Neural progenitor cell (in vitro differentiated cells): ENCODE measurements around the gene MED25. TPM values are rescaled to one million over a fixed set of nuclear protein-coding genes. Genes with fewer than 3 reads are reported as not detected.

Experiments used
- DNase-seq: peaks from one replicate; pipeline ENCODE4 v3.0.0-alpha.2; 2016; ENCODE audit warnings: low spot score
- H2AFZ ChIP-seq: fragments of 200-600 bp; sonication (generic); replicated peaks from 2 replicates; pipeline ENCODE4 v1.6.1; 2016; ENCODE audit warnings: antibody characterized with exemption
- H3F3A ChIP-seq: fragments of 200-600 bp; sonication (generic); 2 replicates; pipeline ENCODE4 v1.6.1; 2016; ENCODE audit warnings: antibody characterized with exemption, low read depth
- H3K27ac ChIP-seq: fragments of 200-600 bp; sonication (generic); 2 replicates; pipeline ENCODE4 v1.5.1; 2016; ENCODE audit warnings: mild to moderate bottlenecking
- H3K27me3 ChIP-seq: fragments of 200-600 bp; sonication (generic); 2 replicates; pipeline ENCODE4 v1.6.1; 2016; ENCODE audit warnings: mild to moderate bottlenecking, moderate library complexity
- H3K36me3 ChIP-seq: fragments of 200-600 bp; sonication (generic); 2 replicates; pipeline ENCODE4 v1.5.1; 2016
- H3K4me1 ChIP-seq: fragments of 200-600 bp; sonication (generic); 2 replicates; pipeline ENCODE4 v1.6.1; 2016; ENCODE audit warnings: mixed run types
- H3K4me2 ChIP-seq: fragments of 200-600 bp; sonication (generic); 2 replicates; pipeline ENCODE4 v1.6.1; 2016
- H3K4me3 ChIP-seq: fragments of 200-600 bp; sonication (generic); 2 replicates; pipeline ENCODE4 v1.5.1; 2016
- H3K79me2 ChIP-seq: fragments of 200-600 bp; sonication (generic); 2 replicates; pipeline ENCODE4 v1.6.1; 2016; ENCODE audit warnings: low read depth
- H3K9ac ChIP-seq: fragments of 200-600 bp; sonication (generic); 2 replicates; pipeline ENCODE4 v1.6.1; 2016
- H3K9me3 ChIP-seq: fragments of 200-600 bp; sonication (generic); 2 replicates; pipeline ENCODE4 v1.5.1; 2016; ENCODE audit warnings: low read depth
- H4K20me1 ChIP-seq: fragments of 200-600 bp; sonication (generic); 2 replicates; pipeline ENCODE4 v1.6.1; 2016; ENCODE audit warnings: low read depth
- H3K27ac Mint-ChIP-seq: 3 replicates; pipeline ENCODE4 v1.8.0; 2021; ENCODE audit warnings: mixed read lengths
- H3K27me3 Mint-ChIP-seq: 2 replicates; pipeline ENCODE4 v1.8.0; 2022; ENCODE audit warnings: low read depth, mild to moderate bottlenecking, inconsistent platforms, moderate library complexity, mixed read lengths; ENCODE audit not compliant: insufficient read depth
- H3K36me3 Mint-ChIP-seq: 3 replicates; pipeline ENCODE4 v1.8.0; 2021; ENCODE audit warnings: mixed read lengths
- H3K4me1 Mint-ChIP-seq: 3 replicates; pipeline ENCODE4 v1.8.0; 2021; ENCODE audit warnings: mixed read lengths
- H3K4me3 Mint-ChIP-seq: 3 replicates; pipeline ENCODE4 v1.8.0; 2021; ENCODE audit warnings: mild to moderate bottlenecking, moderate library complexity, mixed read lengths
- H3K9me3 Mint-ChIP-seq: 3 replicates; pipeline ENCODE4 v1.8.0; 2020; ENCODE audit warnings: mixed read lengths
- EZH2 ChIP-seq: fragments of 200-600 bp; sonication (generic); IDR thresholded peaks from 2 replicates; pipeline ENCODE4 v1.6.1; 2017; ENCODE audit warnings: antibody characterized with exemption, mild to moderate bottlenecking, moderate library complexity
- EZH2phosphoT487 ChIP-seq: fragments of 200-600 bp; sonication (generic); IDR thresholded peaks from 2 replicates; pipeline ENCODE4 v1.6.1; 2017; ENCODE audit warnings: antibody characterized with exemption
- microRNA-seq: library from miRNA; unstranded; fragments of <30 nt; microRNA quantifications from one replicate; pipeline ENCODE4, GENCODE V29; 2016
- small RNA-seq: library from RNA; depleted of rRNA; stranded (forward); fragments of <200 nt; gene quantifications from one replicate; pipeline ENCODE3, GENCODE V24; 2015
- total RNA-seq: library from RNA; depleted of rRNA; stranded (reverse); fragments of >200 nt; gene quantifications from 2 replicates; pipeline ENCODE4 v1.2.3, GENCODE V29; 2015; ENCODE audit warnings: low replicate concordance
- TF ChIP-seq, protein P1 (sequence below): fragments of 200-600 bp; sonication (generic); IDR thresholded peaks from 2 replicates; pipeline ENCODE4 v1.5.1; 2017; ENCODE audit warnings: antibody characterized with exemption, mild to moderate bottlenecking

Gene MED25
- total RNA-seq, 1 donor from 2014 or later = 44.9 TPM

DNA sequence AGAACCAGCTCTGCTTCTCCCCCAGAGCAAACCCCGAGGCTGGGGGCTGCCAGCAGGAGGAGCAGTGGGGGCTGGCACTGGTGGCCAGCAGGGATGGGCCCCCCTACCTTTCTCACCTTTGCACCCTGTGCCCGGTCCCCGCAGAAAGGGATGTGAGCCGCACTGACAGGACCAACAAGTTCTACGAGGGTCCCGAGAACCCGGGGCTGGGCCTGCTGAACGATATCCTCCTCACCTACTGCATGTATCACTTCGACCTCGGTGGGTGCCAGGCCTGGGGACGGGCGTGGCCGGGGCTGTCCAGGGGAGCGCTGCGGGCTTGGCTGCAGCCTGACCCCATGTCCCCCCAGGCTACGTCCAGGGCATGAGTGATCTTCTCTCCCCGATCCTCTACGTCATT, 66.0 kb downstream of the MED25 start:
- peaks cover 10% of the 10 kb centered on the region for H4K20me1 ChIP-seq
- H3K9ac ChIP-seq = no peak overlapping the region
- no peaks in the 10 kb centered on the region for H3K4me1 ChIP-seq
- DNase-seq = no peak
- no peak overlapping the region for H3K27ac Mint-ChIP-seq
- peaks cover 4% of the 10 kb centered on the region for H3K36me3 ChIP-seq
- no peak overlapping the region for H3K4me2 ChIP-seq
- H3K4me3 Mint-ChIP-seq = no peak overlapping the region
- no peaks in the 10 kb centered on the region for H3F3A ChIP-seq
- peaks cover 3% of the 10 kb centered on the region for H3K27me3 Mint-ChIP-seq
- peaks cover 4% of the 10 kb centered on the region for H3K79me2 ChIP-seq
- peaks cover 4% of the 10 kb centered on the region for H3K4me1 Mint-ChIP-seq
- H3K27me3 ChIP-seq = peaks cover 3% of the 10 kb centered on the region
- H3K4me3 ChIP-seq = no peak overlapping the region
- no peak overlapping the region for H2AFZ ChIP-seq
- no peaks in the 10 kb centered on the region for H3K9me3 ChIP-seq
- H3K9me3 Mint-ChIP-seq = no peaks in the 10 kb centered on the region
- TF ChIP-seq EZH2 (no peak), EZH2phosphoT487 (no peak)
- TF ChIP-seq, protein P1, sequence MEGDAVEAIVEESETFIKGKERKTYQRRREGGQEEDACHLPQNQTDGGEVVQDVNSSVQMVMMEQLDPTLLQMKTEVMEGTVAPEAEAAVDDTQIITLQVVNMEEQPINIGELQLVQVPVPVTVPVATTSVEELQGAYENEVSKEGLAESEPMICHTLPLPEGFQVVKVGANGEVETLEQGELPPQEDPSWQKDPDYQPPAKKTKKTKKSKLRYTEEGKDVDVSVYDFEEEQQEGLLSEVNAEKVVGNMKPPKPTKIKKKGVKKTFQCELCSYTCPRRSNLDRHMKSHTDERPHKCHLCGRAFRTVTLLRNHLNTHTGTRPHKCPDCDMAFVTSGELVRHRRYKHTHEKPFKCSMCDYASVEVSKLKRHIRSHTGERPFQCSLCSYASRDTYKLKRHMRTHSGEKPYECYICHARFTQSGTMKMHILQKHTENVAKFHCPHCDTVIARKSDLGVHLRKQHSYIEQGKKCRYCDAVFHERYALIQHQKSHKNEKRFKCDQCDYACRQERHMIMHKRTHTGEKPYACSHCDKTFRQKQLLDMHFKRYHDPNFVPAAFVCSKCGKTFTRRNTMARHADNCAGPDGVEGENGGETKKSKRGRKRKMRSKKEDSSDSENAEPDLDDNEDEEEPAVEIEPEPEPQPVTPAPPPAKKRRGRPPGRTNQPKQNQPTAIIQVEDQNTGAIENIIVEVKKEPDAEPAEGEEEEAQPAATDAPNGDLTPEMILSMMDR = no peak
- no peak overlapping the region for H3K27ac ChIP-seq
- H3K36me3 Mint-ChIP-seq = peaks cover 32% of the 10 kb centered on the region

DNA sequence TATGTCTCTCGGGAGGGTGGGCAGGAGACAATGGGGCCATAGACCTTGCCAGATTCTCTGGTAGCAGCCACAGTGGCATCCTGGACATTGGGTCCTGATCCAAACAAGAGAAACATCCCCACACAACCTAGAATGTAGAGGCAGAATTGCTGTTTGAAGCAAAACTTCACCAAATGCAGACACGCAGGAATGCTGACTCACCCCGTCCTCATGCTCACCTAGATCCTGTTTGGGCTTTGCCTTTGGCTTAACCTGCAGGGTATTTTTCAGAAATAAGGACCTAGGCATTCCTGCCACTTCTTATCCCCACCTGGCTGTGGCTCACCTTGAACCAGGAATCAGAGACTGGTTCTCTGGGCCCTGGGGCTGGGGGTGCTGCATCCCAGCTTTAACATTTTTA, 66.7 kb downstream of the MED25 start:
- Histone ChIP-seq H2AFZ (no peak overlapping the region), H3K4me1 (no peaks in the 10 kb centered on the region), H3K79me2 (no peaks in the 10 kb centered on the region), H3K36me3 (peaks cover 4% of the 10 kb centered on the region), H3K9me3 (no peaks in the 10 kb centered on the region), H3K27ac (no peak overlapping the region), H4K20me1 (peaks cover 6% of the 10 kb centered on the region), H3K9ac (no peak overlapping the region), H3F3A (peaks cover 6% of the 10 kb centered on the region), H3K4me2 (no peak overlapping the region), H3K4me3 (no peak overlapping the region), H3K27me3 (peaks cover 7% of the 10 kb centered on the region)
- H3K9me3 Mint-ChIP-seq = no peaks in the 10 kb centered on the region
- H3K27me3 Mint-ChIP-seq = peaks cover 8% of the 10 kb centered on the region
- H3K4me3 Mint-ChIP-seq = no peak overlapping the region
- peaks cover 30% of the 10 kb centered on the region for H3K36me3 Mint-ChIP-seq
- TF ChIP-seq, protein P1 = no peak
- TF ChIP-seq EZH2phosphoT487 = no peak
- TF ChIP-seq EZH2 = no peak
- H3K27ac Mint-ChIP-seq = no peak overlapping the region
- H3K4me1 Mint-ChIP-seq = no peaks in the 10 kb centered on the region
- DNase-seq = no peak

Small RNAs within 50 kb of the gene (microRNA-seq; reads per million reads assigned to microRNA genes)
- gene MIR4749 = 2.4 reads per million, percentile 9 among the genes with 10 or more reads in this experiment
- not detected for gene MIR6799
- not detected for gene MIR6800

Small RNAs within 50 kb of the gene (small RNA-seq; reads per million reads assigned to genes)
- not detected for gene MIR4749
- not detected for gene MIR6799

Other genes with a start within 250 kb of the MED25 start
- 26.2 and 68.3 TPM in 2 replicates for gene NOSIP, start 237.7 kb upstream of the MED25 start, total RNA-seq
- 0.09 and 0.68 TPM in 2 replicates for gene PRRG2, start 237.0 kb upstream of the MED25 start, total RNA-seq
- 3.2 and 9.0 TPM in 2 replicates for gene PRR12, start 227.1 kb upstream of the MED25 start, total RNA-seq
- gene RRAS, start 178.1 kb upstream of the MED25 start, total RNA-seq = 9.6 and 15.2 TPM in 2 replicates
- 8.7 and 27.5 TPM in 2 replicates for gene SCAF1, start 176.1 kb upstream of the MED25 start, total RNA-seq
- 29.5 and 65.1 TPM in 2 replicates for gene IRF3, start 152.4 kb upstream of the MED25 start, total RNA-seq
- gene BCL2L12, start 152.4 kb upstream of the MED25 start, total RNA-seq = 6.1 and 41.8 TPM in 2 replicates
- 480 and 755 TPM in 2 replicates for gene PRMT1, start 141.0 kb upstream of the MED25 start, total RNA-seq
- gene ADM5, start 128.7 kb upstream of the MED25 start, total RNA-seq = 6.0 and 9.4 TPM in 2 replicates
- gene CPT1C, start 127.2 kb upstream of the MED25 start, total RNA-seq = 51.7 and 105 TPM in 2 replicates
- gene TSKS, start 55.0 kb upstream of the MED25 start, total RNA-seq = 0.37 TPM in 1 of 2 replicates, not detected in the other
- 61.6 and 137 TPM in 2 replicates for gene AP2A1, start 51.3 kb upstream of the MED25 start, total RNA-seq
- 24.6 and 37.8 TPM in 2 replicates for gene FUZ, start 5.0 kb upstream of the MED25 start, total RNA-seq
- gene PTOV1, start 32.9 kb downstream of the MED25 start, total RNA-seq = 63.5 and 218 TPM in 2 replicates
- gene PNKP, start 49.3 kb downstream of the MED25 start, total RNA-seq = 41.1 and 72.4 TPM in 2 replicates
- 2.3 and 13.6 TPM in 2 replicates for gene AKT1S1, start 59.1 kb downstream of the MED25 start, total RNA-seq
- 10.4 and 15.9 TPM in 2 replicates for gene TBC1D17, start 59.4 kb downstream of the MED25 start, total RNA-seq
- gene IL4I1, start 78.6 kb downstream of the MED25 start, total RNA-seq = 0.56 TPM in 1 of 2 replicates, not detected in the other
- gene ATF5, start 110.9 kb downstream of the MED25 start, total RNA-seq = 1.6 and 10.6 TPM in 2 replicates
- 48.2 and 83.8 TPM in 2 replicates for gene NUP62, start 111.2 kb downstream of the MED25 start, total RNA-seq
- gene SIGLEC11, start 142.9 kb downstream of the MED25 start, total RNA-seq = not detected in 2 replicates
- 21.6 and 48.0 TPM in 2 replicates for gene VRK3, start 207.1 kb downstream of the MED25 start, total RNA-seq
- gene ZNF473, start 207.7 kb downstream of the MED25 start, total RNA-seq = 9.7 and 14.7 TPM in 2 replicates